GM12878 (cell line): Measurements from ENCODE around the gene CCL20. TPM values are rescaled to one million over a fixed set of nuclear protein-coding genes. Genes with fewer than 3 reads are reported as not detected.
A peak's percentile ranks its signal among the peaks of the same experiment; 100 is the strongest.

Experiments used
- ATAC-seq: fragments of 200-7000 bp; cut with Tn5 transposase; 3 replicates; pipeline ENCODE4 v1.9.1; 2020; ENCODE audit warnings: mild to moderate bottlenecking, moderate library complexity
- BruUV-seq: library from RNA; stranded (reverse); fragments of 400-500 nt; replicated peaks from 2 replicates; lab custom pipeline; 2021; lab: Mats Ljungman, UMichigan
- CTCF ChIA-PET: fragments of 300-600 bp; sonication (Branson Sonifier 250); formaldehyde crosslinking; extraction: SDS; loops from one replicate; lab custom pipeline; 2021; ENCODE audit warnings: inconsistent platforms; lab: Yijun Ruan, JAX
- POLR2A ChIA-PET: fragments of 350-600 bp; formaldehyde crosslinking; extraction: SDS; loops from one replicate; lab custom pipeline; 2021; ENCODE audit warnings: inconsistent platforms; lab: Charles Lee
- RAD21 ChIA-PET: fragments of 300-600 bp; sonication (Branson Sonifier 250); formaldehyde crosslinking; loops from one replicate; lab custom pipeline; 2023; ENCODE audit warnings: antibody characterized with exemption; ENCODE audit not compliant: unreplicated experiment; lab: Charles Lee
- SMC1A ChIA-PET: fragments of 300-600 bp; sonication (Branson Sonifier 250); formaldehyde crosslinking; loops from one replicate; lab custom pipeline; 2023; ENCODE audit not compliant: unreplicated experiment, uncharacterized antibody; lab: Charles Lee
- DNase-seq: peaks from one replicate; pipeline ENCODE4 v3.0.0-alpha.2; 2011; ENCODE audit warnings: low read depth, low spot score
- FAIRE-seq: peaks from 3 replicates; lab custom pipeline; 2011; peaks lifted over from hg19 to GRCh38; lab: Jason Lieb, UNC
- H2AFZ ChIP-seq: 2 replicates; pipeline ENCODE4 v1.6.0; 2011; ENCODE audit warnings: low read depth, low read length, control low read depth; ENCODE audit not compliant: control insufficient read depth
- H3K27ac ChIP-seq: 2 replicates; pipeline ENCODE4 v1.5.1; 2011; ENCODE audit warnings: control low read depth; ENCODE audit not compliant: control insufficient read depth, insufficient read depth
- H3K27me3 ChIP-seq, 2 experiments: replicated peaks in 1 of 2; 2 replicates each; pipeline versions ENCODE4 v1.6.0 to v1.6.1; 2011; ENCODE audit warnings: low read length in 1 of 2; ENCODE audit not compliant: control insufficient read depth in 2 of 2, insufficient read depth in 2 of 2
- H3K36me3 ChIP-seq, 2 experiments: 2 replicates each; pipeline ENCODE4 v1.5.1; 2011; ENCODE audit warnings: low read length in 1 of 2; ENCODE audit not compliant: control insufficient read depth in 2 of 2, insufficient read depth in 2 of 2
- H3K4me1 ChIP-seq: 2 replicates; pipeline ENCODE4 v1.6.1; 2011; ENCODE audit warnings: mild to moderate bottlenecking, low read length, moderate library complexity, mixed read lengths; ENCODE audit not compliant: control insufficient read depth, insufficient read depth
- H3K4me2 ChIP-seq: 2 replicates; pipeline ENCODE4 v1.6.0; 2011; ENCODE audit warnings: control low read depth; ENCODE audit not compliant: control insufficient read depth, insufficient read depth
- H3K4me3 ChIP-seq: fragments of 200-600 bp; sonication (generic); 2 replicates; pipeline ENCODE4 v1.5.1; 2016
- H3K79me2 ChIP-seq: 2 replicates; pipeline ENCODE4 v1.6.0; 2011; ENCODE audit warnings: low read length; ENCODE audit not compliant: control insufficient read depth, insufficient read depth
- H3K9ac ChIP-seq: 2 replicates; pipeline ENCODE4 v1.8.0; 2011; ENCODE audit warnings: low read length, control low read depth, mixed read lengths; ENCODE audit not compliant: control insufficient read depth, insufficient read depth
- H3K9me3 ChIP-seq: replicated peaks from 3 replicates; pipeline ENCODE4 v1.5.1; 2011; ENCODE audit warnings: mild to moderate bottlenecking, low read length; ENCODE audit not compliant: control insufficient read depth, insufficient read depth
- H4K20me1 ChIP-seq: 2 replicates; pipeline ENCODE4 v1.6.0; 2011; ENCODE audit not compliant: control insufficient read depth, insufficient read depth
- BHLHE40 ChIP-seq, 2 experiments: fragments of 450-650 bp in 1 of 2; IDR thresholded peaks; 2 replicates each; pipeline ENCODE4 v1.6.1; 2011 to 2017; ENCODE audit warnings: low read depth in 2 of 2, borderline replicate concordance in 1 of 2, improper control_type of control experiment in 1 of 2, low read length in 1 of 2, mild to moderate bottlenecking in 1 of 2
- CHD4 ChIP-seq: fragments of 200-600 bp; sonication (generic); IDR thresholded peaks from 2 replicates; pipeline ENCODE4 v1.6.1; 2016; ENCODE audit warnings: mild to moderate bottlenecking
- MTA2 ChIP-seq: fragments of 450-650 bp; IDR thresholded peaks from 2 replicates; pipeline ENCODE4 v1.6.1; 2016; ENCODE audit warnings: low read depth, mild to moderate bottlenecking, moderate library complexity
- MXI1 ChIP-seq: fragments of 150-350 bp; IDR thresholded peaks from 2 replicates; pipeline ENCODE4 v1.6.1; 2011; ENCODE audit warnings: low read depth, mild to moderate bottlenecking, inconsistent platforms, low read length, improper control_type of control experiment
- NR2C2 ChIP-seq: IDR thresholded peaks from 2 replicates; pipeline ENCODE4 v1.6.1; 2011; ENCODE audit warnings: borderline replicate concordance, low read depth; ENCODE audit not compliant: control insufficient read depth, insufficient read length
- RELB ChIP-seq: fragments of 450-650 bp; IDR thresholded peaks from 2 replicates; pipeline ENCODE4 v1.6.1; 2017; ENCODE audit warnings: low read depth, mild to moderate bottlenecking, moderate library complexity
- SIX5 ChIP-seq: IDR thresholded peaks from 2 replicates; pipeline ENCODE4 v1.6.1; 2011; ENCODE audit warnings: mild to moderate bottlenecking, low read depth, low read length, moderate library complexity; ENCODE audit not compliant: severe bottlenecking
- SUPT20H ChIP-seq: IDR thresholded peaks from 2 replicates; pipeline ENCODE4 v1.6.1; 2011; ENCODE audit warnings: low read depth, mild to moderate bottlenecking, low read length, moderate library complexity, borderline replicate concordance; ENCODE audit not compliant: control insufficient read depth
- ZBTB40 ChIP-seq: fragments of 450-650 bp; IDR thresholded peaks from 2 replicates; pipeline ENCODE4 v1.6.1; 2016; ENCODE audit warnings: mild to moderate bottlenecking, moderate library complexity, borderline replicate concordance
- ZNF24 ChIP-seq: fragments of 450-650 bp; IDR thresholded peaks from 2 replicates; pipeline ENCODE4 v1.6.1; 2017; ENCODE audit warnings: antibody characterized with exemption, mild to moderate bottlenecking
- ZNF384 ChIP-seq: IDR thresholded peaks from 2 replicates; pipeline ENCODE4 v1.6.1; 2012; ENCODE audit warnings: low read depth, mild to moderate bottlenecking, low read length, improper control_type of control experiment, borderline replicate concordance
- ZNF687 ChIP-seq: fragments of 450-650 bp; IDR thresholded peaks from 2 replicates; pipeline ENCODE4 v1.6.1; 2017; ENCODE audit warnings: mild to moderate bottlenecking, moderate library complexity
- ZZZ3 ChIP-seq: IDR thresholded peaks from 2 replicates; pipeline ENCODE4 v1.6.1; 2011; ENCODE audit warnings: low read depth; ENCODE audit not compliant: control insufficient read depth, insufficient read length
- WGBS: methylation state at CpG from one replicate; pipeline ENCODE4 v1.1.6; 2016; ENCODE audit warnings: low lambda C conversion rate; ENCODE audit not compliant: insufficient replicate concordance, insufficient coverage; ENCODE audit errors: missing lambda C conversion rate; 5-methylcytosine and 5-hydroxymethylcytosine counted together
- in situ Hi-C: fragments of 300-500 bp; cut with MboI; formaldehyde crosslinking; loops from 9 replicates; pipeline ENCODE4 v1.14.3; 2018; ENCODE audit warnings: mixed read lengths
- intact Hi-C: fragments of 100-400 bp; cut with micrococcal nuclease; formaldehyde crosslinking; loops from one replicate; pipeline ENCODE4 v1.14.2; 2022; ENCODE audit not compliant: unreplicated experiment
- polyA plus RNA-seq, 11 experiments: library from polyadenylated mRNA; depleted of rRNA in 4 of 11; unstranded in 6 of 11; stranded (reverse) in 5 of 11; fragments of >200 nt; fragmentation: Nextera tagmentation in 4 of 11; fragmentation: Illumina TruSeq in 1 of 11; extraction: Ambion mirVana in 4 of 11; extraction: Trizol in 1 of 11; gene quantifications; 1 replicate in 1 of 11; 2 replicates in 10 of 11; pipeline versions ENCODE4 v1.2.1 to v1.2.3, GENCODE V29; 2011 to 2016; ENCODE audit warnings: inconsistent platforms in 2 of 11, missing spikeins in 2 of 11, low read depth in 1 of 11
- total RNA-seq, 4 experiments: library from RNA; depleted of rRNA in 3 of 4; stranded (reverse); fragments of >200 nt in 3 of 4; fragmentation: Illumina TruSeq in 1 of 4; extraction: Trizol in 1 of 4; gene quantifications; 2 replicates each; pipeline versions ENCODE4 v1.2.1 to v1.2.3, GENCODE V29; 2013 to 2021

The CCL20 gene
- total and polyA plus RNA-seq, 10 of the 15 experiments (the other 5 are each of a cell fraction or from before 2014, with no cell fraction given): 5.5 to 35.7 (median 15.6) TPM

GRCh38 chr2:227855440-227855839 is 41.8 kb downstream of the CCL20 start:
- ChIA-PET SMC1A (interaction anchor here (7.8 kb wide), 1 partner anchor 73 kb away, joined by 62 read pairs; no protein-coding TSS in a partner anchor), POLR2A (interaction anchor here (1.4 kb wide), 1 partner anchor 12 kb away, joined by 3 read pairs; no protein-coding TSS in a partner anchor), RAD21 (interaction anchor here (1.1 to 3.2 kb wide), 2 partner anchors 71 to 89 kb away, joined by 3 to 12 read pairs; no protein-coding TSS in a partner anchor), CTCF (interaction anchor here (1.4 to 3.9 kb wide), 3 partner anchors 72 to 196 kb away, joined by 4 to 17 read pairs (median 10); no protein-coding TSS in a partner anchor)
- H3K4me2 ChIP-seq: no peak overlapping the region
- TF ChIP-seq ZBTB40 (no peak), SUPT20H (no peak), SIX5 (no peak), MXI1 (no peak), ZZZ3 (no peak), NR2C2 (no peak), CHD4 (no peak), MTA2 (peak; percentile 42; the same call in 1 of the 2 replicates), ZNF687 (peak; percentile 46; the same call in 1 of the 2 replicates), RELB (peak; percentile 75), BHLHE40 (IDR thresholded peaks at IDR 0.05; ENCODE audit: borderline replicate concordance in 1 of 2, low read depth in 2 of 2, low read length in 1 of 2) (peak in 1 of 2 experiments; percentile 17; a peak in 1 of 4 replicates), ZNF24 (no peak), ZNF384 (peak; percentile 40; the same call in 1 of the 2 replicates)
- DNase-seq (no peak), ATAC-seq (peak; percentile 76), FAIRE-seq (peak; percentile 44)
- H4K20me1 ChIP-seq: no peaks in the 10 kb centered on the region
- H3K4me3 ChIP-seq: no peak overlapping the region
- H3K79me2 ChIP-seq: no peaks in the 10 kb centered on the region
- no peak overlapping the region for H3K27ac ChIP-seq
- intact Hi-C loops: loop anchor here (5.0 to 10.0 kb wide), 2 partner anchors 373 to 451 kb away; no protein-coding TSS in a partner anchor
- no peaks in the 10 kb centered on the region for H3K36me3 ChIP-seq
- no peaks in the 10 kb centered on the region for H3K27me3 ChIP-seq
- 39% methylated on average over 3 of the region's 3 CpGs for WGBS
- no peaks in the 10 kb centered on the region; the same call in 2 of the 3 replicates for H3K9me3 ChIP-seq
- no TSS peak for BruUV-seq
- H3K9ac ChIP-seq: no peak overlapping the region
- no peaks in the 10 kb centered on the region for H3K4me1 ChIP-seq
- in situ Hi-C loops: no loop called here
- H2AFZ ChIP-seq: no peak overlapping the region
